HG02943 (cell line): Measurements from ENCODE around the gene RPS6KB1.
"Not testable (repeated sequence)": the region's sequence is repeated elsewhere in the genome, so short reads cannot be mapped to it uniquely, and the experiment has no call there.

Experiments used
- ATAC-seq: cut with Tn5 transposase; IDR thresholded peaks from one replicate; pipeline ENCODE4 v1.9.1; 2021; ENCODE audit warnings: mild to moderate bottlenecking, low read depth, moderate library complexity; ENCODE audit not compliant: unreplicated experiment

RPS6KB1 gene

GRCh38 chr17:59892924-59893675, at the start of gene RPS6KB1, which contains the start of gene TUBD1:
TSS of gene RPS6KB1 (plus strand) at chr17:59893121. CDS start at chr17:59893185, 64 bp downstream.
TSS of gene TUBD1 (minus strand) at chr17:59892943. CDS start at chr17:59891002, 1,941 bp downstream.
- peak; percentile 83 for ATAC-seq

- no peak for ATAC-seq
These were observed 47.9 kb upstream of the RPS6KB1 start for GRCh38 chr17:59844884-59845594.

- ATAC-seq: no peak
These were observed 47.1 kb upstream of the RPS6KB1 start for GRCh38 chr17:59845595-59846393.

- no peak for ATAC-seq
These were observed 46.3 kb upstream of the RPS6KB1 start for GRCh38 chr17:59846394-59847165.

GRCh38 chr17:59848385-59848668, 44.6 kb upstream of the RPS6KB1 start:
- no peak for ATAC-seq

- ATAC-seq: peak; percentile 36
These were observed 44.1 kb upstream of the RPS6KB1 start for GRCh38 chr17:59848778-59849177.

GRCh38 chr17:59850311-59850710, 42.6 kb upstream of the RPS6KB1 start:
- ATAC-seq: not testable (repeated sequence)

- ATAC-seq: no peak
These were observed 41.2 kb upstream of the RPS6KB1 start for GRCh38 chr17:59851439-59852375.

- ATAC-seq: not testable (repeated sequence)
These were observed 40.1 kb upstream of the RPS6KB1 start for GRCh38 chr17:59852847-59853167.

GRCh38 chr17:59853168-59853918, 39.6 kb upstream of the RPS6KB1 start:
- no peak for ATAC-seq

- ATAC-seq: not testable (repeated sequence)
These were observed 38.8 kb upstream of the RPS6KB1 start for GRCh38 chr17:59853919-59854729.

- no peak for ATAC-seq
These were observed 35.8 kb upstream of the RPS6KB1 start for GRCh38 chr17:59856859-59857794.

- no peak for ATAC-seq
These were observed 34.6 kb upstream of the RPS6KB1 start for GRCh38 chr17:59858167-59858816.

- no peak for ATAC-seq
These were observed 34.0 kb upstream of the RPS6KB1 start for GRCh38 chr17:59858932-59859331.

GRCh38 chr17:59859444-59860025, 33.4 kb upstream of the RPS6KB1 start:
- no peak for ATAC-seq

- no peak for ATAC-seq
These were observed 29.3 kb upstream of the RPS6KB1 start for GRCh38 chr17:59863616-59864015.
